Stimulated activated CD4-positive, alpha-beta T cell treated with anti-CD3 and anti-CD28 coated beads, Interleukin-15, amount 100 ng/mL, for 48 hours (primary cell): ENCODE results near the gene TREX2.
A peak's percentile ranks its signal among the peaks of the same experiment; 100 is the strongest.

Experiments used
- DNase-seq, 2 donors: peaks; one replicate each; pipeline ENCODE4 v3.0.0-alpha.2; 2020; ENCODE audit warnings: low read depth in 2 of 2

TREX2 gene

DNA sequence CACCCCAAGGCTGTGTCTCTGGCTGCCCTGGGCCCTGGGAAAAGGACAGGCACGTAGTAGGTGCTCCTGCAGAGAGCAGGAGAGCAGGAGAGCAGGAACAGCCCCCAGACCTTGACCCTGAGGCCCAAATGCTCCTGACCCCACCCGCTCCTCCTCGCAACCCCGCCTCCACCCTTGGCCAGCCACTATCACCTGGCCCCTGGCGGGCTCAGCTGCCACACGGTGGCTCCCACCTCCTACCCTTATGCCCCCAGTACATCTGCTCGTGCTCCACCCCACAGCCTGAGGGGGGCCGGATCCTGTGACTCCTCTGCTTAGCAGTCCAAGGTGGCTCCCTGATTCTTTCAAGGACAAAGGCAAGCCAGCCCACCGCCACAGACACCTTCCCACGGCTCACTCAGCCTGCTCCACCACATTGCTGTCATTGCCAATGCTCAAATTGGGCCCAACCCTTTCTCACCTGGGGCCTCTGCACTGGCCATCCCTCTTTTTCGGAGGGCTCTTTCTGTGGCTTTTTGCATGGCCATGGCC is 30.0 kb upstream of the TREX2 start:
- DNase-seq = no peak

DNA sequence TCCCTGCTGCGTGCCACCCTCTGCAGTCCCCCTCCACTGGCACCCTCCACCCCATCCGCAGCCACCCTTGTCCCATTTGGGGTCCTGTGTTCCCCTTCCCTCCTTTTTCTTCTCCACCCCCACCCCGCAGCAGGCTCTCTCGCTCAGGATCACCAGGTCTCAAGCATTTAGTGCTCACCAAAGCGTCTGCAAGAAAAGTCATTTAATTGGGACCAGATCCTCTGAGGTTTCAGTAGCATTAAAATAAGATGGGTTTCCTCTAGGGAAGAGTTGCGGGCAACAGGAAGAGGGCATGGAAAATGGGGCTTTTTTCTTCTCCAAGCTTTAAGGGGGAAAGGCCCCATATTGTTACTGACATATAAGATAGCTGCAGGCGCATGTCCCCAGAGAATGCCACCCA is 29.4 kb upstream of the TREX2 start:
- no peak for DNase-seq

DNA sequence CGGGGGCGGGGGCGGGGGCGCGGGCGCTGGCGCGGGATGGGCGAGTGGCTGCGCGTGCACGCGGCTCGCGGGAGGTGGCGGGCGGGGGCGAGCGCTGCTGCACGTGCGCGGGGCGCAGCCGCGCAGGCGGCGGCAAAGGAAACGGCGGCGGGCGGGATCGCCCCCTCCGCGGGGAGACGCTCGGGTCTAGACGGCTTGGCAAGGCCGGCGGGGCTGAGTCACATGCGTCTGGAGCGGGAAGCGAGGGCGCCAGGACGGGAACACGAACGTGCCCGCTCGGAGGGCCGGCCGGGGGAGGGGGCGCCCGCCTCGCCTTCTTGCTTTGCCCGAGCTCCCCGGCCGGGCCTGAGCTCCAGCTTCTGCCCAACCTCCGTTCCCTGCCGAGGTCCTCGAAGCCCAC is 28.9 kb upstream of the TREX2 start:
- peak; percentile 4 to 33 for DNase-seq

- no peak for DNase-seq
Measured at GRCh38 chrX:153474266-153474665, 28.4 kb upstream of the TREX2 start.

GRCh38 chrX:153473126-153473525 is 27.3 kb upstream of the TREX2 start:
- DNase-seq = no peak

DNA sequence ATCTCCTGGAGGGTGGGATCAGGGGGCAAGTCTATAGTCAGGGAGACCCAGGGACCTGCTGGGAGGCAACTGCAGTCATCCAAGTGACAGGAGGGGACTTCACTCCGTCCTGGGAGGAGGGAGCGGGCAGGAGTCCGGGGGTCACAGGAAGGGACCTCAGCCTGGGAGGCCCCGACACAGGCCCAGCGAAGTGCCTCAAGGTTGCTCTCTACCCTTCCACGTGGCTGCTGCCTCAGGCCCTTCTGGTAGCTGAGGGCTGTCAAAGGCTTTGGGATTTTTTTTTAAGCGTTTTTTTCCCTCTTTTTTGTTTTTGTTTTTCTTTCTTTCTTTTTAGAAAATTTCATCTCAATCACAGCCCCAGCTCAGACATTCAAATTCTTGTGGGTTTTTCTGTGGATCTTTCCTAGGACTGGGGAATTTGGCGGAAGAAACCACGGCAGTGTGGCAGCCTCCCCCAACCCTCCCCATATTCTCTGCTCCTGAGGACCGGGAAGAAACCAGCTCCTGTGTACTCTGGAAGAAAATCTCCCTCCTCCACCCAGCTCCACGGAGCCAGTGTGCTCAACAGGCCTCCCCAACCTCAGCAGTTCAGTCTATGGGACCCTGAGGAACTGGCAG is 25.9 kb upstream of the TREX2 start:
- no peak for DNase-seq

- DNase-seq = peak; percentile 80 to 81
Measured at GRCh38 chrX:153470411-153471363, 24.8 kb upstream of the TREX2 start, which contains the start of gene HAUS7. Gene HAUS7 (minus strand): TSS chrX:153470576. CDS start chrX:153470557, 19 bp downstream.

DNA sequence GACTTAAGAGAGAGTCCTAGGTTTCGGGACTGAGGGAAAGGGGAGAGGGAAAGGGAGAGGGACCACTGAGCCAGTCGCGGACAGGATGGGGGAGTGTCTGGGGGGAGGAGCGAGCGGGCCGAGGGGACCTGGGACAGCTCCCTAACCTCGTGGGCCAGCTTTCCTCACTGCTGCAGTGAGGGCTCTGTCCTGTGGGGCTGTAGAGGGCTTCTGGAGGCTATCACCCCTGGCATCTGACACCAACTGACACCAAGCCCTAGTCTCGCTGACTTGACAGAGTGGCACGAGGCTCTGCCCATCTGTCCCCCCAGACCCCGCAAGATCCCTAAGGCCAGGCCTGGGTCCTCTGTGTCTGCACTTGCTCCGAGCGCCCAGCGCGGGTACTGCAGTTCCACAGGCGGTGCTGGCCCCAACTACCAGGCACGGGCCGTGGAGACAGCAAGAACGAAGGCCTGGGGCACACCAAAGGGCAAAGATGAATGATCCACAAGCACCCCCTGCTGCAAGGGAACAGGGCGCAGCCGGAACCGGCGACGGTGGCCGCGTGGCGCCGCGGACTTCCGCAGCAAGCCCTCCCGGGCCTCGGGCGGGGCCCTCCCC is 24.1 kb upstream of the TREX2 start:
- DNase-seq = peak; percentile 11 to 15

DNA sequence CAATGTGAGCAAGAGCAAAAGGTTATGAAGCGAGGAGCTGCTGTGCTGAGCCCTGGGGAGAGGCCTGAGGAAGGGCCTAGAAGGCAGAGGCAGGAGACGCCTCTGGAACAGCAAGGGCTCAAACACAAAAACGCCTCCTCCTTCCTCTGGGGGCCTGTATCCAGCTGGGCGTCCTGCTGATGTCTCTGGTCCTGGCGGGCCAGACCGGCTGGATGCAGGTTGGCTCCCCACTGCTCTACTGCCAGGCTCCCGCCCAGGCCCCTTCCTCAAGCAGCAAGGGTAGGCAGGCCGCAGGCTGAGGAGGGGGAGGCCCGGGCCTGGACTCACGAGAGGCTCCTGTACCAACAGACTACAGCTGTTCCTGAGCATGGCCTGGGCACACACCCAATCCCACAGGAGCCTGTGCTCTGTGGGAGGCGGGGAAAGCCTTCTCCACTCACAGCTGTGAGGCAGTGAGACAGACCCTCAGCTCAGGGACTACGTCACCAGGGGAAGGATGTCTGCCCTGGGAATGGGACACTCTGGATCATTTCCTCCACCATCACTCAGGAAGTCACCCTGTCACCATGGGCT is 22.2 kb upstream of the TREX2 start:
- DNase-seq = no peak

DNA sequence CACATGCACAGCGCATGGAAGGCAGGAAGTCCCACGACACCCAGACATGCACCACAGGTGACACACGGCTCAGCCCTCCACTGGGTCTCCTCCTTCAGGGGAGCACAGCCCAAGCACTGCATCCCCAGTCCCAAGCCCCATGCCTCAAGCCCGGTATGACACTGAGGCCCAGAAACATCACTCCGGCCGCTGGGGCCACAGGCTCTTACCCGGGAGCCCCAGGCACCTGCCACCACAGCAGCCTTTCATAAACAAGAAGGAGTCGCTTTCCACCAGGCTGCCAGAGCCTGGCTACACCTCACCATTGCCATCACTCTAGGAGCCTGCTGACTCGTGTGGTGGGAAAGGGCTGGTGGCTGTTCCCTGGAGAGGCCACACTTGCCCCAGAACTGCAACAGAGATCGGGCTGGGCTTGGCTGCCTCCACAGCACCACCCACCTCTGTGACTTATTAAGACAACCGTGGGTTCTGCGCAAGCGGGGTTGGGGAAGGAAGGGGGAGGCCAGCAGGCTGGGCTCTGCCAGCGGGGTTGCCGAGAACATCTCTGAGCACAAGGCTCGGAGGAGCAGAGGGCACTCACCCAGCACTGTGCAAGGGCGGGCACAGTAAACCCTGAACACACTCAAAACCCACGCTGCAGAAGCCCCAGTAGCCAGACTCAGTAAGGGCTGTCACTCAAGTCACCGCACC is 20.0 kb upstream of the TREX2 start:
- DNase-seq = no peak

DNA sequence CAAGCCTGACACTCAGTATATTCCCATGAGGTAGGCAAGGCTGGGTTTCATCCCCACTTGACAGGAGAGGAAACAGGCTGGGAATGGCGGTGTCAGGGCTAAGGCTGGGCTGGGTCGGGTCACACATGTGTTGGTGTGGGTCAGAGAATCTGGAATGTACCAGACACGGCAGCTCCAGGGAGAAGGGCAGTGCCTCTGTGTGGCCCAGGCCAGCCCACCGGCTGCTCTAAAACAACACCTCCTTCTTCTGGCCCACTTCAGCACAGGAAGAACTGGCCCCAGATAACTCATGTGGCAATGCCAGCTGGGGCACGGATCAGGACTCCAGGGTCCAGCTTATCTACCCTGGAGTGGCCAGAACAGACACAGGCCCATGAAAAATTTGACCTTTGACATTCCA is 18.3 kb upstream of the TREX2 start:
- DNase-seq = no peak

DNA sequence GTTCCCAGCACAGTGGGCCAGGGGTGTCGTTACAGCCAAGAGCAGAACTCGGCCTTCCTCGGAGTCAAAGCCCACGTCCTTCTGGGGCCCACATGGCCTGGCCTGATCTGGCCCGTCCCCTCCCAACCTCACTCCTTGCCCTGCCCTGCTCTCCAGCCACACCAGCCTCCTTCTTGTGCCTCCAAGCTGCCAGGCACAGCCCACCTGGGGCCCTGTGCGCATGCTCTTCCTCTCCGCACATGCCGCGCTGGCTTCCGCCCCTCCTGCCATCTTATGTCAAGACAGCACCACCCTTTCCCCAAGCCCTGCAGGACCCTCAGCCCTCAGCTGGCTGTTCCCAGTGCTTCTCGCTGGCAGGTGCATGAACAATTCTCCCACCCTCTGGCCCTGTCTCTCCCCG is 17.7 kb upstream of the TREX2 start:
- DNase-seq = no peak

DNA sequence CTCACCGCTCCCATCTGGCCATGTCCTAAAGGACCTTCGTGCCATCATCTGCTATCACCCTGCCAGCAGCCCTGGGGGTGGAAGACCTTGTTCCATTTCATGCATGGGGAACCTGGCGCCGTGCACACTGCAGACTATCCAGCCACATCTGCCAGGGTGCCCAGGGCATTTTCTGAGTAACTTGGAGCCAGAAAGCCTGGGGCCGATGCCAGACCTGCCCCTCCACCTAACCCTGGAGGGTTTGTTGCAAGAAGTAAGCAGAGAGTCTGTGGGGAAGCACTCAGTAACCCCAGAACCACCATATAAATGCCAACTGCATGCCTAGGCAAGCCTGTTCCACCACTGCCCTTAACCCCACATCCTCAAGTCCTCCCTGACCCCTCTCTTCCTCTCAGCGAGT is 17.2 kb upstream of the TREX2 start:
- DNase-seq = no peak

GRCh38 chrX:153462291-153462690 is 16.4 kb upstream of the TREX2 start:
- DNase-seq = no peak

- peak in 1 of 2 donors; percentile 39 for DNase-seq
Measured at GRCh38 chrX:153460826-153461225, 15.0 kb upstream of the TREX2 start.

- DNase-seq = no peak
Measured at GRCh38 chrX:153459986-153460385, 14.1 kb upstream of the TREX2 start.

DNA sequence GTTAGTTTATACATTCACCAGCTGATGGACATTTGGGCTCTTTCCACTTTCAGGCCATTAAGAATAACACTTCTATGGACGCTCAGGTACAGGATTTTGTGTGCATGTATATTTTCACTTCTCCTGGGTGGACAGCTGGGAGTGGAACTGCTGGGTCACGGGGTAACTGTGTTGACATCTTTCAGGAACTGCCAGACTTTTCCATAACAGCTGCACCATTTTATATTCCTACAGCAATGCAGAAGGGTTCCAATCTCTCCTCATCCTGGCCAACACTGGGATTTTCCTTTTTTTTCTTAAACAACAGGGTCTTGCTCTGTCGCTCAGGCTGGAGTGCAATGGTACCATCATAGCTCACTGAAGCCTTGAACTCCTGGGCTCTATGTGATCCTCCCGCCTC is 12.6 kb upstream of the TREX2 start:
- no peak for DNase-seq

- no peak for DNase-seq
Measured at GRCh38 chrX:153457827-153458466, 12.1 kb upstream of the TREX2 start.

GRCh38 chrX:153457136-153457825 is 11.4 kb upstream of the TREX2 start:
- no peak for DNase-seq

- no peak for DNase-seq
Measured at GRCh38 chrX:153456704-153457103, 10.8 kb upstream of the TREX2 start.
